HCT116 (cell line): Measurements from ENCODE around the gene DVL1.

Source experiments
- CTCF ChIP-seq, 3 experiments: fragments of 200-600 bp in 1 of 3; sonication (generic) in 1 of 3; IDR thresholded peaks in 2 of 3; conservative IDR thresholded peaks in 1 of 3; 2 replicates each; pipeline ENCODE4 v1.5.1; 2012 to 2017; ENCODE audit warnings: low read depth in 2 of 3, low read length in 2 of 3, antibody characterized with exemption in 1 of 3, borderline replicate concordance in 1 of 3, control low read depth in 1 of 3, mild to moderate bottlenecking in 1 of 3, mixed read lengths in 1 of 3, mixed run types in 1 of 3, moderate library complexity in 1 of 3; ENCODE audit not compliant: insufficient read depth in 1 of 3
- ELF1 ChIP-seq: IDR thresholded peaks from 2 replicates; pipeline ENCODE4 v1.6.1; 2012; ENCODE audit warnings: low read depth, borderline replicate concordance
- EZH2 ChIP-seq: fragments of 200-600 bp; sonication (generic); IDR thresholded peaks from 2 replicates; pipeline ENCODE4 v1.6.1; 2017; ENCODE audit warnings: antibody characterized with exemption, mixed run types
- MAX ChIP-seq: IDR thresholded peaks from 2 replicates; pipeline ENCODE4 v1.6.1; 2012
- POLR2A ChIP-seq: IDR thresholded peaks from 2 replicates; pipeline ENCODE4 v1.7.0; 2011; ENCODE audit warnings: borderline replicate concordance; ENCODE audit not compliant: insufficient read depth, insufficient read length; ENCODE audit errors: extremely low read depth
- RAD21 ChIP-seq: IDR thresholded peaks from 2 replicates; pipeline ENCODE4 v1.6.1; 2012; ENCODE audit warnings: low read depth, mild to moderate bottlenecking
- SIN3A ChIP-seq: IDR thresholded peaks from 2 replicates; pipeline ENCODE4 v1.6.1; 2012; ENCODE audit warnings: low read depth
- SP1 ChIP-seq: IDR thresholded peaks from 2 replicates; pipeline ENCODE4 v1.6.1; 2012; ENCODE audit warnings: low read depth
- SRF ChIP-seq: IDR thresholded peaks from 2 replicates; pipeline ENCODE4 v1.6.1; 2012; ENCODE audit warnings: low read depth

- TF ChIP-seq SP1 (no peak), CTCF (IDR thresholded peaks at IDR 0.05 in 2 of 3, conservative IDR thresholded peaks at IDR 0.05 in 1 of 3; ENCODE audit: borderline replicate concordance in 1 of 3, insufficient read depth in 1 of 3, low read depth in 2 of 3, low read length in 2 of 3) (no peak), MAX (no peak), RAD21 (no peak), EZH2 (no peak), POLR2A (no peak), SIN3A (no peak), ELF1 (no peak), SRF (no peak)
Measured at GRCh38 chr1:1346501-1346890, 2.7 kb downstream of the DVL1 start.
